ENCODE results near the gene IGFLR1. TPM values are rescaled to one million over a fixed set of nuclear protein-coding genes. Genes with fewer than 3 reads are reported as not detected.
"Not testable (repeated sequence)": the region's sequence is repeated elsewhere in the genome, so short reads cannot be mapped to it uniquely, and the experiment has no call there.

IGFLR1 gene
- total RNA-seq, 1 donor from 2014 or later, result 2.4 TPM

DNA sequence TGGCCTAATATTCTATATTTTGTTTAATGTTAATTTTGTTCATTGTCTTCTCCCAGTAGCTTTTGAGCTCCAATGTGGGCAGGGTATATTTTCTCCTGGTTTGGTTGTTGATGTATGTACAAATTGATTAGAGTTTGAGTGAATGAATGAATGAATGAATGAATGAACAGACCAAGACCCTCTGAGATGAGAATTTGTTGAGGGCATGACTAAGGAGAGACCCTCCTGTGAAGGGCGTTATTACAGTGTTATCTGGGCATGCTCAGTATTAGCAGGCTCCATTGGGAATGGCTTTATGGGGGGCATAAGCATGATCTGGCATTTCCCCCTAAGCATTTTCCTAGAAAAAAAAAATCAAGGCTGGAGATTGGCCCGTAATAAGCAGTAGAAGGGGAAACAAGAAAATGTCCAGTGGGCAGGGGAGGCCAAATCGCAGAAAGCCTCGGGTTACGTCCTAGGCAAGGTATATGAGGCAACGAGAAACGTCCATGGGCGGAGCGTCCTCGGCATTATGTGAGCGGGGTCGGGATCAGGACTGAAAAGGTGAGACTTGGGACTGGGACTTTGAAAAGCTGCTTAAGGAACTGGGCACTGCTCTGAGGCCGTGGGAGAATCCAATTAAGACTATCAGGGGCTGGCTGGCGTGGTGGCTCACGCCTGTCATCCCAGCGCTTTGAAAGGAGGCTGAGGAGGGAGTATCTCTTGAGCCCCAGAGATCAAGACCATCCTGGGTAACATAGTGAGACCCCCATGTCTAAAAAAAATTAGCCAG is 32.2 kb upstream of the IGFLR1 start:
- H3K36me3 ChIP-seq (ENCODE audit: insufficient read depth, low read length), result no peaks in the 10 kb centered on the region
- peak overlapping the region; percentile 61 for H3K4me3 ChIP-seq (ENCODE audit: insufficient read depth, low read depth, low read length)
- Mint-ChIP-seq H3K4me1 (ENCODE audit: low read depth, unreplicated experiment) (peaks cover 7% of the 10 kb centered on the region), H3K36me3 (ENCODE audit: low read depth, unreplicated experiment) (no peaks in the 10 kb centered on the region), H3K9me3 (ENCODE audit: unreplicated experiment) (peaks cover 4% of the 10 kb centered on the region), H3K27me3 (ENCODE audit: low read depth, unreplicated experiment) (peaks cover 15% of the 10 kb centered on the region), H3K27ac (ENCODE audit: unreplicated experiment) (peak overlapping the region; percentile 88), H3K4me3 (ENCODE audit: unreplicated experiment) (peak overlapping the region; percentile 84)
- no peaks in the 10 kb centered on the region for H3K27me3 ChIP-seq (ENCODE audit: insufficient read depth, low read length)
- H3K9ac ChIP-seq (ENCODE audit: low read length), result no peak overlapping the region
- H4K20me1 ChIP-seq (ENCODE audit: insufficient read depth, low read length), result peaks cover 9% of the 10 kb centered on the region
- no peaks in the 10 kb centered on the region for H3K9me3 ChIP-seq (ENCODE audit: insufficient read depth, low read depth, low read length)
- H2AFZ ChIP-seq (ENCODE audit: low read depth, low read length), result peak overlapping the region; percentile 23
- H3K27ac ChIP-seq (ENCODE audit: low read depth, low read length), result no peak overlapping the region
- peak overlapping the region; percentile 93 for H3K4me2 ChIP-seq (ENCODE audit: low read length)
- peaks cover 5% of the 10 kb centered on the region for H3K79me2 ChIP-seq (ENCODE audit: insufficient read depth, low read length)
- peaks cover 13% of the 10 kb centered on the region for H3K4me1 ChIP-seq (ENCODE audit: insufficient read depth, low read length)
- TF ChIP-seq, protein P1, sequence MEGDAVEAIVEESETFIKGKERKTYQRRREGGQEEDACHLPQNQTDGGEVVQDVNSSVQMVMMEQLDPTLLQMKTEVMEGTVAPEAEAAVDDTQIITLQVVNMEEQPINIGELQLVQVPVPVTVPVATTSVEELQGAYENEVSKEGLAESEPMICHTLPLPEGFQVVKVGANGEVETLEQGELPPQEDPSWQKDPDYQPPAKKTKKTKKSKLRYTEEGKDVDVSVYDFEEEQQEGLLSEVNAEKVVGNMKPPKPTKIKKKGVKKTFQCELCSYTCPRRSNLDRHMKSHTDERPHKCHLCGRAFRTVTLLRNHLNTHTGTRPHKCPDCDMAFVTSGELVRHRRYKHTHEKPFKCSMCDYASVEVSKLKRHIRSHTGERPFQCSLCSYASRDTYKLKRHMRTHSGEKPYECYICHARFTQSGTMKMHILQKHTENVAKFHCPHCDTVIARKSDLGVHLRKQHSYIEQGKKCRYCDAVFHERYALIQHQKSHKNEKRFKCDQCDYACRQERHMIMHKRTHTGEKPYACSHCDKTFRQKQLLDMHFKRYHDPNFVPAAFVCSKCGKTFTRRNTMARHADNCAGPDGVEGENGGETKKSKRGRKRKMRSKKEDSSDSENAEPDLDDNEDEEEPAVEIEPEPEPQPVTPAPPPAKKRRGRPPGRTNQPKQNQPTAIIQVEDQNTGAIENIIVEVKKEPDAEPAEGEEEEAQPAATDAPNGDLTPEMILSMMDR (IDR thresholded peaks at IDR 0.05; ENCODE audit: insufficient read depth, low read depth, low read length), result no peak
- TF ChIP-seq EZH2 (IDR thresholded peaks at IDR 0.05; ENCODE audit: insufficient read depth, low read length), result no peak
- DNase-seq (ENCODE audit: low read depth), result no peak
- FAIRE-seq, result no peak

DNA sequence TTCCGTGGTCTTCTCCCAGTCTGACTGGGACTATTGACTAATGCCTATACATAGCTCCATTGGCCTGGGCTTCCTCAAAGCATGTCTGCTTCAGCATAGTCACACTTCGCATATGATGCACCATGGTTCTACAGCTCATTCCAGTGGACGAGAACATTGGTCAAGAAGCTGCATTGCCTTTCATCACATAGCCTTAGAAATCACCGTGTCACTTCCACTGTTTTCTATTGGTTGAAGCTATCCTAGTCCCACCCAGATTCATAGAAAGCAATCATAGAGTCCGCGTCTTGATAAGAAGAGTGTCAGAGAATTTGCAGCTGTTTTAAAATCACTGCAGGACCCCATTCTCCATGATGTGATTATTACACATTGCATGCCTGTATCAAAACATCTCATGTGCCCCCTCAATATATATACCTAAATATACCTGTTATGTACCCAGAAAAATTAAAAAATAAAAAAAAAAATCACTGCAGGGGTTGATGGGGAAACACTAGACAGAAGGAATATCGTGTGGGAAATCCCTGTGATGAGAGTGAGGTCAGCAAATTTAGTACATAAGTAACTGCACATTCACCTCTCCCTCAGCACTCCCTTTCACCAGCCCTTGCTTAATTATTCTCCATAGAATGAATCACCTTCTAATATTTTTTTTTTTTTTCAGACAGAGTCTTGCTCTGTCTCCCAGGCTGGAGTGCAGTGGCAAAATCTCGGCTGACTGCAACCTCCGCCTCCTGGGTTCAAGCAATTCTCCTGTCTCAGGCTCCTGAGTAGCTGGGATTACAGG is 31.0 kb upstream of the IGFLR1 start:
- Histone ChIP-seq H3K4me2 (ENCODE audit: low read length) (no peak overlapping the region), H3K4me1 (ENCODE audit: insufficient read depth, low read length) (peaks cover 13% of the 10 kb centered on the region), H2AFZ (ENCODE audit: low read depth, low read length) (no peak overlapping the region), H3K36me3 (ENCODE audit: insufficient read depth, low read length) (peaks cover 2% of the 10 kb centered on the region), H3K9me3 (ENCODE audit: insufficient read depth, low read depth, low read length) (no peaks in the 10 kb centered on the region), H3K4me3 (ENCODE audit: insufficient read depth, low read depth, low read length) (no peak overlapping the region), H3K9ac (ENCODE audit: low read length) (no peak overlapping the region), H3K79me2 (ENCODE audit: insufficient read depth, low read length) (peaks cover 5% of the 10 kb centered on the region), H3K27ac (ENCODE audit: low read depth, low read length) (no peak overlapping the region), H3K27me3 (ENCODE audit: insufficient read depth, low read length) (no peaks in the 10 kb centered on the region), H4K20me1 (ENCODE audit: insufficient read depth, low read length) (peaks cover 9% of the 10 kb centered on the region)
- DNase-seq (ENCODE audit: low read depth), result peak; percentile 12
- TF ChIP-seq EZH2 (IDR thresholded peaks at IDR 0.05; ENCODE audit: insufficient read depth, low read length), result no peak
- TF ChIP-seq, protein P1 (IDR thresholded peaks at IDR 0.05; ENCODE audit: insufficient read depth, low read depth, low read length), result no peak
- H3K9me3 Mint-ChIP-seq (ENCODE audit: unreplicated experiment), result peaks cover 4% of the 10 kb centered on the region
- no peak overlapping the region for H3K4me3 Mint-ChIP-seq (ENCODE audit: unreplicated experiment)
- no peaks in the 10 kb centered on the region for H3K36me3 Mint-ChIP-seq (ENCODE audit: low read depth, unreplicated experiment)
- peaks cover 15% of the 10 kb centered on the region for H3K27me3 Mint-ChIP-seq (ENCODE audit: low read depth, unreplicated experiment)
- H3K4me1 Mint-ChIP-seq (ENCODE audit: low read depth, unreplicated experiment), result peaks cover 7% of the 10 kb centered on the region
- FAIRE-seq, result no peak
- H3K27ac Mint-ChIP-seq (ENCODE audit: unreplicated experiment), result no peak overlapping the region

DNA sequence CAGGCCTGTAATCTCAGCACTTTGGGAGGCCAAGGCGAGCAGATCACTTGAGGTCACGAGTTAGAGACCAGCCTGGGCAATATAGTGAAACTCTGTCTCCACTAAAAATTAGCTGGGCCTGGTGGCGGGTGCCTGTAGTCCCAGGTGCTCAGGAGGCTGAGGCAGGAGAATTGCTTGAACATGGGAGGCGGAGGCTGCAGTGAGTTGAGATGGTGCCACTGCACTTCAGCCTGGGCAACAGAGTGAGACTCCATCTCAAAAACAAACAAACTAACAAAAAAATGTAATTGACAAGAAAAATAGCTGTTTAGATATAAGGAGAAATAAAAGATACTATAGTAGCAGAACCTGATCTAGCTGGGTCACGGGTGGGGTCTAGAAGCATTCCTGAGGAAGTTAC is 30.1 kb upstream of the IGFLR1 start:
- peaks cover 13% of the 10 kb centered on the region for H3K4me1 ChIP-seq (ENCODE audit: insufficient read depth, low read length)
- H4K20me1 ChIP-seq (ENCODE audit: insufficient read depth, low read length); H3K27me3 ChIP-seq (ENCODE audit: insufficient read depth, low read length); H3K36me3 ChIP-seq (ENCODE audit: insufficient read depth, low read length); H3K9me3 ChIP-seq (ENCODE audit: insufficient read depth, low read depth, low read length); H3K4me3 Mint-ChIP-seq (ENCODE audit: unreplicated experiment); H3K36me3 Mint-ChIP-seq (ENCODE audit: low read depth, unreplicated experiment); H3K4me3 ChIP-seq (ENCODE audit: insufficient read depth, low read depth, low read length); H3K27ac Mint-ChIP-seq (ENCODE audit: unreplicated experiment); H3K9me3 Mint-ChIP-seq (ENCODE audit: unreplicated experiment); DNase-seq (ENCODE audit: low read depth); H3K4me1 Mint-ChIP-seq (ENCODE audit: low read depth, unreplicated experiment); H3K4me2 ChIP-seq (ENCODE audit: low read length); H3K9ac ChIP-seq (ENCODE audit: low read length); FAIRE-seq; H3K79me2 ChIP-seq (ENCODE audit: insufficient read depth, low read length); H2AFZ ChIP-seq (ENCODE audit: low read depth, low read length); H3K27ac ChIP-seq (ENCODE audit: low read depth, low read length): not testable (repeated sequence)
- H3K27me3 Mint-ChIP-seq (ENCODE audit: low read depth, unreplicated experiment), result peaks cover 15% of the 10 kb centered on the region

Data from astrocyte (in vitro differentiated cells and primary cell).